Stimulated activated CD8-positive, alpha-beta memory T cell treated with anti-CD3 and anti-CD28 coated beads, Interleukin-12 subunit alpha, Interleukin-12 subunit beta, amount 100 ng/mL, for 4 hours (primary cell): ENCODE measurements around the gene MLX.
"Not testable (repeated sequence)": the region's sequence is repeated elsewhere in the genome, so short reads cannot be mapped to it uniquely, and the experiment has no call there.

Source experiments
- DNase-seq: peaks from one replicate; pipeline ENCODE4 v3.0.0-alpha.2; 2020; ENCODE audit warnings: low read depth

MLX gene

GRCh38 chr17:42555122-42555622 is 11.7 kb upstream of the MLX start:
- no peak for DNase-seq

- not testable (repeated sequence) for DNase-seq
Measured at GRCh38 chr17:42555961-42556617, 10.8 kb upstream of the MLX start.

DNA sequence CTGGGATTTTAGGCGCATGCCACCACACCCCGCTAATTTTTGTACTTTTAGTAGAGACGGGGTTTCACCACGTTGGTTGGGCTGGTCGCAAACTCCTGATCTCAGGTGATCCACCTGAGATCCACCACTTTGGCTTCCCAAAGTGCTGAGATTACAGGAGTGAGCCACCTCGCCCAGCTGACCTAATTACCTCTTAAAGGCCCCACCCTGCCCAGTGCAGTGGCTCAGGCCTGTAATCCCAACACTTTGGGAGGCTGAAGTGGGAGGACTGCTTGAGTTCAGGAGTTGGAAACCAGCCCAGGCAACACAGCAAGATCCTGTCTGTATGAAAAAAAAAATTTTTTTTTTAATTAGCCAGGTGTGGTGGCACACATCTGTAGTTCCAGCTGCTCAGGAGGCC is 7.8 kb upstream of the MLX start:
- no peak for DNase-seq

DNA sequence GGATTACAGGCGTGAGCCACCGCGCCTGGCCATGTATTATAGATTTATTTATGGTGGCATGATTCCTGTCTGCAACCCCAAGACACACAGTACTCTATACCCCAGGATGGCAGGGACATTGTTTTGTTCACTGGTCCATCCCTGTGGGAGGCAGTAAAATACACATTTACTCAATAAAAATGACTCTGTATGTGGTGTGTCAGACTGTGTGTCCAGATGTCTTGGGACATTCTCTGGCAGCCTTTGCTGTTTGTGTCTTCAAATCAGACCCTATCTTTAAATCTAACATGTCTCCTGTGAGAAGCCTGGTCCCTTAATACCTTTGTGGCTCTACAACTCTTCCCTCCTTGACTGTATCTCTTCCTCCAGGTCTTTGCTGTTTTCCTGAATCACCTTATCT is 6.7 kb upstream of the MLX start:
- no peak for DNase-seq

GRCh38 chr17:42561897-42562387 is 5.0 kb upstream of the MLX start, which contains the start of gene COASY:
Gene COASY (plus strand): TSS chr17:42562148. CDS start chr17:42562623, 475 bp downstream.
- DNase-seq, result peak; percentile 80

DNA sequence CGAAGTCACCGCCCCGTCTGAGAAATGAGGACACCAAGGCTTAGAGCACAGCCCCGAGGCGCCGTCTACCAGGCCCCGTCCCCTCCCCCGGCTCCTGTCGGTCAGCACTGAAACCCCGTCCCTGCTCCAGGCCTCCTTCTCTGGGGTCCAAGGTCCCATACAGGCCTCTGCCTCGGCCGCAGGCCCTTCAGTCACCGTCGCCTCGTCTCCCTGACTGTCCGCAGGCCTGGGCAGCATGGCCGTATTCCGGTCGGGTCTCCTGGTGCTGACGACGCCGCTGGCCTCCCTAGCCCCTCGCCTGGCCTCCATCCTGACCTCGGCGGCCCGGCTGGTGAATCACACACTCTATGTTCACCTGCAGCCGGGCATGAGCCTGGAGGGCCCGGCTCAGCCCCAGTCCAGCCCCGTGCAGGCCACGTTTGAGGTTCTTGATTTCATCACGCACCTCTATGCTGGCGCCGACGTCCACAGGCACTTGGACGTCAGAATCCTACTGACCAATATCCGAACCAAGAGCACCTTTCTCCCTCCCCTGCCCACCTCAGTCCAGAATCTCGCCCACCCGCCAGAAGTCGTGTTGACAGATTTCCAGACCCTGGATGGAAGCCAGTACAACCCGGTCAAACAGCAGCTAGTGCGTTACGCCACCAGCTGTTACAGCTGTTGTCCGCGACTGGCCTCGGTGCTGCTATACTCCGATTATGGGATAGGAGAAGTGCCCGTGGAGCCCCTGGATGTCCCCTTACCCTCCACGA is 4.3 kb upstream of the MLX start:
- no peak for DNase-seq

GRCh38 chr17:42563143-42563509 is 3.8 kb upstream of the MLX start:
- DNase-seq, result no peak

DNA sequence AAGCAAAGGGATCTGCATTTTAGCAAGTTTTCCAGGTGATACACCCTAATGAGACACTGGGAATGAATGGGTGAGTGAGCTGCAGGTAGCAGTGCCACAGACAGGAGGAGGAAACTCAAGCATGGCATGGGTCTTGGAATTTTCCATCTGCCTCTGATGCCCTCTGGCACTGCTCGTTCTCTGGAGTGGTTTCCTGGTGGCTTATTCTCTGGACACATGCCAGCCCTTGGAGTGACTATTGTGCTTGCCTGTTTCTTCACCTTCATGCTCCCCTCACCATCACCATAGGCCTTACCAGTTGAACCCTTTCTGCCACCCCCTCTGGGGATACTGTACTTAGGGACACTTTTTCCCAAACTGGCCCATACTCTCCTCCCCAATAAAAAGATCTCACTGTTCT is 3.4 kb upstream of the MLX start:
- DNase-seq, result no peak

- no peak for DNase-seq
Measured at GRCh38 chr17:42563950-42564349, 3.0 kb upstream of the MLX start.

DNA sequence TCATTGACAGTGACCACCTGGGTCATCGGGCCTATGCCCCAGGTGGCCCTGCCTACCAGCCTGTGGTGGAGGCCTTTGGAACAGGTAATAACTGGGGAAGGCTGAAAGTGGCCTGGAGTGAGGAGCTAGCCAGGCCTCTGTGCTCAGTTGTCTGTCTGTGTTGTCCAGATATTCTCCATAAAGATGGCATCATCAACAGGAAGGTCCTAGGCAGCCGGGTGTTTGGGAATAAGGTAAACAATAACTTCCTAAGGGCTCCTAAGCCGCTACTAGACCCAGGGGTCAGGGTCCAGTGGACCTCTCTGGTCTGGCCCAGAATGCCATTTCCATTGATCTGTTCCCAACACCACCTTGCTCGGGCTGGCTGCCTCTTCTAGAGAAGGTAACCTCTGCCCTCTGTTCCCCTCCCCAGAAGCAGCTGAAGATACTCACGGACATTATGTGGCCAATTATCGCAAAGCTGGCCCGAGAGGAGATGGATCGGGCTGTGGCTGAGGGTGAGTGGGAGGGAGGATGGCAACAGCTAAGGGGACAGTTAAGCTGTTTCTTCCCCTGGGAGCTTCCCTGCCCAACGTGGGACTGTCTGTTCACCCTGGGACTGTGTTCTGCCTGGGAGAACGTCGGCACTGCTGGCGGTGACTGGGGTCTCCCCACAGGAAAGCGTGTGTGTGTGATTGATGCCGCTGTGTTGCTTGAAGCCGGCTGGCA is 1.9 kb upstream of the MLX start:
- no peak for DNase-seq

DNA sequence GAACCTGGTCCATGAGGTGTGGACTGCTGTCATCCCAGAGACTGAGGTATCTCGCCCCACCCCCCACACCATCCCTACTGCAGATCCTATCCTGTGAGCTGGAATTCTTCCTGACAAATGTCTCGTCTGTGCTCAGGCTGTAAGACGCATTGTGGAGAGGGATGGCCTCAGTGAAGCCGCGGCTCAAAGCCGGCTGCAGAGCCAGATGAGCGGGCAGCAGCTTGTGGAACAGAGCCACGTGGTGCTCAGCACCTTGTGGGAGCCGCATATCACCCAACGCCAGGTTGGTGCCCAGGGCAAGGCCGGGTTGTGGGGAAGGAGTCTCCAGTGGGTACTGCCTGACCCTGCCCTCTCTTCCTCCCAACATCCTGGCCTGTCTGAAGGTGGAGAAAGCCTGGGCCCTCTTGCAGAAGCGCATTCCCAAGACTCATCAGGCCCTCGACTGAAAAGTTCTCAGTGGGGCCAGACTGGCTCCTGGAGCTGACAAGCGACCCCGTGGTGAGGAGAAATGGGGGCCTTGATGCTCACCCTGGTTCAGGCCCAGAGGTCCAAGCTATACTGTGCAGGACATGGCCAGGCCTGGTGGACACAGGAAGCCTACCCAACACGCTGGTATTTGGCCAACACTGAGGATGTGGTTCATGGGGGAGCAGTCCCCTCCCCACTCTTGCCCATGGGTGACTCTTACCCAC is 1.2 kb upstream of the MLX start:
- DNase-seq, result no peak

DNA sequence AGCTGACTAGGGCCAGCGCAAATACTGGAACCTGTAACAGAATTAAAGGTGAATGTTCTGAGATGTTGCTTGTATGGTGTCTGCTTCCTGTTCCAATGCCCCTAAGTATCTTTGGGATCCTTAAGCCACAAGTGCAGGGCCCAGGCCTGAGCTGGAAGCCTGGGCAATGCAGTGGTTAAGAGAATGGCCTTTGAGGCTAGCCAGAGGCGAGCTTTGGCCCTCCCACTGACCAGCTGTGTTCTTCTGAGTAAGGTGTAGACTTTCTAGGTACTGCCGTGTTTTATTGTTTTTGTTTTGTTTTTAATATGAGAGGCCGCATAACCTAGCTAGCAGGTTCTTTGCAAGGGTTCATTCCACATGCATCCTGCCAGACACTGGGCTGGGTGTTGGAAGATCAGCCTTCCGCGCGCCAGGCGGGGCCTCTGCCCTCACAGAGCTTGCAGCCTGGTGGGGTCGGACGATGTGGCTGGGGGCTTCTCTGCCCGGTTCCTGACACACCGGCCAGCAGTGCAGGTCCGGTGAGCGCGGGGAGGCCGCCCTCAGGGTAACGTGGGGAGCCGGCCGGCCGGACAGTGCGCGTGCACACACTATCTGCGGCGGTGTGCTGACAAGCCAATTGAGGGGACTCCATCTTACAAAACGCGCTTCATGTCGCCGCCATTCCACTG is 551 bp upstream of the MLX start:
- no peak for DNase-seq

DNA sequence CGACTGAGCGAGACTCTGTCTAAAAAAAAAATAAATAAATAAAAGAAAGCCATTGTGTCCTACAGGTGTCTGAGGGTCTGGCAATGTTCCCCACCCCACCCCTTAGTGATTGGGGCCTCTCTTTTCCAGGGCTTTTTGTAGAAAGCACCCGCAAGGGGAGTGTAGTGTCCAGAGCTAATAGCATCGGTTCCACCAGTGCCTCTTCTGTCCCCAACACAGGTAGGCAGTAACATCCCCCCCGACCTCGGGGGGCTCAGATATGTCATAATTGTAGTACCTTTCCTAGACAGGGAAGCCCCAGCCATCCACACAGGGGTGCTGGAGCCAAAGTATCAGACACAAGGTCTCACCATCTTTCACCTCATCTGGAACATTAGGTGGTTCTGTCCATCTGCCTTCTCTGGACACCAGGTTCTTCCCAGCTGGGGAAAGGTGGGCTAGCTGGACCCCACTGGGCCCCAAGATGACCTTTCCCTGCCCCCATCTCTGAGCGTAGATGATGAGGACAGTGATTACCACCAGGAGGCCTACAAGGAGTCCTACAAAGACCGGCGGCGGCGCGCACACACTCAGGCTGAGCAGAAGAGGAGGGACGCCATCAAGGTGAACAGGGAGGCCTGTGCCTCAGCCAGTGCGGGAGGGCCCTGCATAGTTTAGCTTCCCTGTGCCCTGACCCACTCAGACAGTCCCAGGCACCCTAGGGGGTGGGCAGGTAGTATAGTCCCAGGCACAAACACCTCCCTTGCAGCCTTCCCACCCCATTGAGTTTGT is 1.6 kb downstream of the MLX start:
- no peak for DNase-seq

DNA sequence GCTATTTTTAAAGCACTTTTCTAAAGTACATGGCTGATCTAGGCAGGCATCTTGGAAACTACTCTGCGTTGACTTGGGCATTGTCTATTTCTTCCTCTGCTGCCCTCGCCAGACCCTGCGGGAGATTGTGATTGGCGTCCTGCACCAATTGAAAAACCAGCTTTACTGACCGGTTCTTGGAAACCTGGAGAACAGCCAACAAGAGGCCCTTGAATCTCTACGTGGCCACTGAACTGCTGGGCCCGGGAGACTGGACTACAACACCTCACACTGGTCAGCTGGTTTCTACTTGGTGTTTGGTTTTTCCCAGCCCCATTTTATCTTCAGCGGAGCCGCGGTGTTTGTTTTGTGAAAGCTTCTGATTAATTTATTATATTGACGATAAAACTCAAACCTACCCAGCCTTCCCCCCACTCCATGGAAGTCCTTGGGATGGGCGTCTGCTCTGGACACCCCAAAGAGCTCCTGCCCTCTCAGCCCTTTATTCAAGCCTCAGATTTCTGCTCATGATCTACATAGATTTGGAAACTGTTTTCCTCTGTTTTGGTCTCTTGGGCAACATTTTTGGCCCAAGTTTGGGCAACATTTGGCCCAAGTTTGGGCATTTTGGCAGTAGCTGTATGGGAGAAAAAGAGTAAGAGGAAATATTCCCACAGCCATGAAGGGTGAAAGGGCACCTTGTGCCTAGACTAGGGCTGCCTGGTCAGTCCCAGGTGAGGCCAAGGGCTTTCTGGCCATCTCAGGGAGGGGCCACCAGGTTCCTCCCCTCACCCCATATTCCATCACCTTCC is 4.7 kb downstream of the MLX start:
- DNase-seq, result no peak

DNA sequence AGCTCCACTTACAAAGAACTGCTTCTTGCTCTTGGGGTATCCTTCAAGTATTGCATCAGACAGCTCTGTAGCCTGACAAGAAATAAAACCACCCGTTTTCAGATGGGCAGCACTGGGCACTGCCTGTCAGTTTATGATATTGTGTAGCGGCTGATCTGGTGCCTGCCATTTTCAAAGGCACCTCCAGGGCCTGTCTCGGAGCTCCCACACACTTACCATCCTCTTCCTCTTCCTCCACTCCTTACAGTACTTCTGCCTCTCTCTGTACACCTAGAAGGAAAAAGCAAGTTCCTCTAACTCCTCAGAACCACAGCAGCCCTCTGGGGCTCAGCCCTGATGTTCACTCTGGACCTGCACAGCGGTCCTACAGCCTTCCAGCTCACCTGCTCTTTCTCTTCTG is 6.2 kb downstream of the MLX start:
- DNase-seq, result no peak

DNA sequence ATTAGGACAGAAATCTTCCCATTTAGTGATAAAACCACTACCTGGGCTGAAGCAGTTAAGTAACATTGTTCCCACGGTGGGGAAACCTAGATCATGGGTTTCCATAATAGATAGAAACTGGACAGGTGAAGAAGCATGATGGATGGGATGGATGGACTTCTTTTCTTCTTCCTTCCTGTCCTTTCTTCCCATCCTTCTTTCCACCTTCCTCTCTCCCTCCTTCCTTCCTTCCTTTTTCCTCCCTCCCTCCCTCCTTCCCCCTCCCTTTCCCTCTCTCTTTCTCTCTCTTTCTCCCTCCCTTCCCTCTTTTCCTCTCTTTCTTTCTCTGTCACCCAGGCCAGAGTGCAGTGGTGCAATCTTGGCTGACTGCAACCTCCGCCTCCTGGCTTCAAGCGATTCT is 7.6 kb downstream of the MLX start:
- no peak for DNase-seq

DNA sequence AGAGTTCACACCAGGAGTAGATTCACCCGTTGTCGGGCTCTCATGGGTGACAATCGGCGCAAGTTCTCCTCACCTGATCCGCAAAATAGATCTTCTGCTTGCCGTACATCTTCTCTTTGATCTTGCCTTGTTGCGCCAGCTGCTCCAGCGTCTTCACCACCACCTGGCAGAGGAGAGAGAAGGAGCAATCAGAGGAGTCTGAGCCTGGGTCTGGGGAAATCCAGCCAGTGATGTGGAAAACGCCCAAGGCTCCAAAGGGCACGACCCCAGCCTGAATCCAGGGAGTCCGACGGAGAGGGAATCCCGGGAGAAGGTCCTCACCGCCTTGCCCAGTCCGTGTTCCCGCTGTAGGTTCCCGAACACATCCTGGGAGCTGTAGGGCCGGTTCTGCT is 10.2 kb downstream of the MLX start:
- DNase-seq, result no peak

- peak; percentile 83 for DNase-seq
Measured at GRCh38 chr17:42577532-42578281, 10.8 kb downstream of the MLX start, which contains the start of gene PSMC3IP. Gene PSMC3IP (minus strand): TSS chr17:42577729. CDS start chr17:42577686, 43 bp downstream.

GRCh38 chr17:42578282-42578869 is 11.5 kb downstream of the MLX start:
- peak; percentile 47 for DNase-seq
